Neutrophil (primary cell): ENCODE measurements around the gene LDLRAD4.

Experiments
- H3K27ac ChIP-seq: fragments of 200-600 bp; sonication (generic); 2 replicates; pipeline ENCODE4 v1.5.1; 2016; ENCODE audit warnings: mild to moderate bottlenecking, moderate library complexity
- H3K27me3 ChIP-seq: fragments of 200-600 bp; sonication (generic); 2 replicates; pipeline ENCODE4 v1.6.0; 2016; ENCODE audit warnings: mild to moderate bottlenecking
- H3K36me3 ChIP-seq: fragments of 200-600 bp; sonication (generic); 2 replicates; pipeline ENCODE4 v1.5.1; 2017
- H3K4me1 ChIP-seq, 2 experiments: fragments of 200-600 bp in 1 of 2; sonication (generic) in 1 of 2; 1 replicate in 1 of 2; 2 replicates in 1 of 2; pipeline versions ENCODE4 v1.5.1 to v1.6.1; 2013 to 2016; ENCODE audit warnings: low read depth in 1 of 2, low read length in 1 of 2, mild to moderate bottlenecking in 1 of 2, moderate library complexity in 1 of 2; ENCODE audit not compliant: control insufficient read depth in 1 of 2, insufficient read depth in 1 of 2
- H3K4me3 ChIP-seq, 2 experiments: fragments of 200-600 bp in 1 of 2; sonication (generic) in 1 of 2; 1 replicate in 1 of 2; 2 replicates in 1 of 2; pipeline ENCODE4 v1.5.1; 2013 to 2016; ENCODE audit warnings: low read depth in 1 of 2, low read length in 1 of 2, mild to moderate bottlenecking in 1 of 2, moderate library complexity in 1 of 2
- H3K9me3 ChIP-seq: fragments of 200-600 bp; sonication (generic); 2 replicates; pipeline ENCODE4 v1.5.1; 2016
- TF ChIP-seq, protein P1 (sequence below): fragments of 200-600 bp; sonication (generic); IDR thresholded peaks from 2 replicates; pipeline ENCODE4 v1.5.1; 2016; ENCODE audit warnings: antibody characterized with exemption

Gene LDLRAD4

GRCh38 chr18:13643261-13643751, 424.7 kb downstream of the LDLRAD4 start:
- TF ChIP-seq, protein P1, sequence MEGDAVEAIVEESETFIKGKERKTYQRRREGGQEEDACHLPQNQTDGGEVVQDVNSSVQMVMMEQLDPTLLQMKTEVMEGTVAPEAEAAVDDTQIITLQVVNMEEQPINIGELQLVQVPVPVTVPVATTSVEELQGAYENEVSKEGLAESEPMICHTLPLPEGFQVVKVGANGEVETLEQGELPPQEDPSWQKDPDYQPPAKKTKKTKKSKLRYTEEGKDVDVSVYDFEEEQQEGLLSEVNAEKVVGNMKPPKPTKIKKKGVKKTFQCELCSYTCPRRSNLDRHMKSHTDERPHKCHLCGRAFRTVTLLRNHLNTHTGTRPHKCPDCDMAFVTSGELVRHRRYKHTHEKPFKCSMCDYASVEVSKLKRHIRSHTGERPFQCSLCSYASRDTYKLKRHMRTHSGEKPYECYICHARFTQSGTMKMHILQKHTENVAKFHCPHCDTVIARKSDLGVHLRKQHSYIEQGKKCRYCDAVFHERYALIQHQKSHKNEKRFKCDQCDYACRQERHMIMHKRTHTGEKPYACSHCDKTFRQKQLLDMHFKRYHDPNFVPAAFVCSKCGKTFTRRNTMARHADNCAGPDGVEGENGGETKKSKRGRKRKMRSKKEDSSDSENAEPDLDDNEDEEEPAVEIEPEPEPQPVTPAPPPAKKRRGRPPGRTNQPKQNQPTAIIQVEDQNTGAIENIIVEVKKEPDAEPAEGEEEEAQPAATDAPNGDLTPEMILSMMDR: no peak
- H3K4me3 ChIP-seq: no peak overlapping the region
- peaks cover 0 to 10% of the 10 kb centered on the region in 2 experiments for H3K4me1 ChIP-seq
- H3K27me3 ChIP-seq: peaks cover 50% of the 10 kb centered on the region
- no peak overlapping the region for H3K27ac ChIP-seq
- peaks cover 12% of the 10 kb centered on the region for H3K36me3 ChIP-seq
- no peaks in the 10 kb centered on the region for H3K9me3 ChIP-seq

DNA sequence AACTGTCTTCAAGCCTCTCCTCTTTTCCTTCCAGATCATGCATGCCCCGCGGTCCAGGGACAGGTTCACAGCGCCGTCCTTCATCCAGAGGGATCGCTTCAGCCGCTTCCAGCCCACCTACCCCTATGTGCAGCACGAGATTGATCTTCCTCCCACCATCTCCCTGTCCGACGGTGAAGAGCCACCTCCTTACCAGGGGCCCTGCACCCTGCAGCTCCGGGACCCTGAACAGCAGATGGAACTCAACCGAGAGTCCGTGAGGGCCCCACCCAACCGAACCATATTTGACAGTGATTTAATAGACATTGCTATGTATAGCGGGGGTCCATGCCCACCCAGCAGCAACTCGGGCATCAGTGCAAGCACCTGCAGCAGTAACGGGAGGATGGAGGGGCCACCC, 426.5 kb downstream of the LDLRAD4 start:
- H3K9me3 ChIP-seq: no peaks in the 10 kb centered on the region
- H3K27me3 ChIP-seq: peaks cover 34% of the 10 kb centered on the region
- H3K27ac ChIP-seq: no peak overlapping the region
- no peak overlapping the region for H3K4me3 ChIP-seq
- peaks cover 12% of the 10 kb centered on the region for H3K36me3 ChIP-seq
- TF ChIP-seq, protein P1: no peak
- H3K4me1 ChIP-seq: peaks cover 0 to 10% of the 10 kb centered on the region in 2 experiments

DNA sequence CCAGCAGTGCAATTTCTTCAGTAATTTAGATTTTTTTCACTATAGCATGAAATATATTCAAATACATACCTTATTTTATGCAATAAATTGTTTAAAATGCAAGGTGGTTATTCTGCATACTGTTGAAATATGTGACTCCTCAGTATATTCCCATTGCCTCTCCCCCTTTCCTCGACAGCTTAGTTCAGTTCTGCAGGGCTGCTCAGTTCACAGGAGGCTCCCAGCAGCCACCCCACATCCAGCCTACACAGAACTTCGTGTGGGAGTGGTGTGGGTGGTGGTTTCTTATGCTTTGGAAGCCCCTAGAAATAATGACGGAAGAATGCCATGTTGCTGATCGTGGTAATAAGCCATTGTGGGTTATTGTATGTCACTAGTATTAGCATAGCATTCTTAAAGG, 428.1 kb downstream of the LDLRAD4 start:
- H3K27me3 ChIP-seq: peaks cover 19% of the 10 kb centered on the region
- peaks cover 0 to 3% of the 10 kb centered on the region in 2 experiments for H3K4me1 ChIP-seq
- H3K9me3 ChIP-seq: no peaks in the 10 kb centered on the region
- peaks cover 12% of the 10 kb centered on the region for H3K36me3 ChIP-seq
- H3K4me3 ChIP-seq: no peak overlapping the region
- H3K27ac ChIP-seq: no peak overlapping the region
- TF ChIP-seq, protein P1: no peak

DNA sequence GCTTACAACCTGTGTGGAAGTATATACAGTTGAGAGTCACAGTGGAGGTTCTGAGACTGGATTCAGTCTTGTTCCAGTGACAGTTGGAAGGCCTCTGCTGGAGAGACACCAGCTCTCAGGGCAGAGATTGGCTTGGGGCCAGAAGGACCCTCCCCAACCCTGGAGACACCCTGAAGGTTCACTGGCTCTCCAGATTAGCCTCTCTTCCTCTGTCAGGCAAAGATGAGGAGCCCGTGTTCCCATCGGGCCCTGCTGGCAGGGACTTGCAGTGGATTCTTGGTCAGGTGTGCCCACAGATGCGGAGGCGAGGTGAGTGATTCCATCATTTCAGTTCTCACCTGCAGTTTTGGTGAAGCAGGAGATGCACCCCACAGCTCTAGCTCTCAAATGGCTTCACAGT, 429.2 kb downstream of the LDLRAD4 start:
- Histone ChIP-seq H3K36me3 (peaks cover 12% of the 10 kb centered on the region), H3K9me3 (no peaks in the 10 kb centered on the region), H3K27me3 (peaks cover 8% of the 10 kb centered on the region)

GRCh38 chr18:13649397-13650390, 431.1 kb downstream of the LDLRAD4 start:
- Histone ChIP-seq H3K4me3 (no peak overlapping the region), H3K9me3 (no peaks in the 10 kb centered on the region), H3K27me3 (no peaks in the 10 kb centered on the region), H3K27ac (no peak overlapping the region), H3K4me1 (no peaks in the 10 kb centered on the region), H3K36me3 (peaks cover 12% of the 10 kb centered on the region)
- TF ChIP-seq, protein P1: no peak

More for the DNA sequence above, 429.2 kb downstream of the LDLRAD4 start:
- Histone ChIP-seq H3K4me3 (no peak overlapping the region), H3K27ac (no peak overlapping the region), H3K4me1 (no peaks in the 10 kb centered on the region)
- TF ChIP-seq, protein P1: no peak
